Activated T-cell treated with anti-CD3 and anti-CD28 coated beads, Interleukin-2, amount 50 U/mL, for 72 hours (primary cell): ENCODE results near the gene COX4I1. TPM values are rescaled to one million over a fixed set of nuclear protein-coding genes. Genes with fewer than 3 reads are reported as not detected.

Experiments
- ATAC-seq, 2 donors: fragments of 150-1000 bp; cut with Tn5 transposase; replicated peaks in 1 of 2; 2 replicates each; pipeline ENCODE4 v1.10.0; 2021; ENCODE audit warnings: moderate library complexity in 2 of 2, mild to moderate bottlenecking in 1 of 2
- DNase-seq, 2 donors: peaks; one replicate each; pipeline ENCODE4 v3.0.0; 2021 to 2022; ENCODE audit warnings: mixed read lengths in 1 of 2
- H3K27ac Mint-ChIP-seq: one replicate; pipeline ENCODE4 v1.8.0; 2022; ENCODE audit warnings: mild to moderate bottlenecking, moderate library complexity, mixed read lengths
- H3K27me3 Mint-ChIP-seq: one replicate; pipeline ENCODE4 v1.8.0; 2022; ENCODE audit warnings: low read depth, mixed read lengths
- H3K36me3 Mint-ChIP-seq, 2 donors: one replicate each; pipeline ENCODE4 v1.8.0; 2022; ENCODE audit warnings: mixed read lengths in 2 of 2, mild to moderate bottlenecking in 1 of 2; ENCODE audit not compliant: insufficient read depth in 2 of 2
- H3K4me1 Mint-ChIP-seq: one replicate; pipeline ENCODE4 v1.8.0; 2022; ENCODE audit warnings: low read depth, mixed read lengths
- H3K4me3 Mint-ChIP-seq, 2 donors: one replicate each; pipeline ENCODE4 v1.8.0; 2022; ENCODE audit warnings: mild to moderate bottlenecking in 2 of 2, mixed read lengths in 2 of 2, moderate library complexity in 2 of 2
- H3K9me3 Mint-ChIP-seq, 2 donors: one replicate each; pipeline ENCODE4 v1.8.0; 2022; ENCODE audit warnings: mixed read lengths in 2 of 2
- total RNA-seq, 2 donors: library from RNA; stranded (reverse); gene quantifications; one replicate each; pipeline ENCODE4 v1.2.3, GENCODE V29; 2022

Gene COX4I1
- total RNA-seq, 2 donors from 2014 or later = 627 to 635 TPM

GRCh38 chr16:85844786-85845185 lies 45.3 kb downstream of the COX4I1 start:
- H3K27me3 Mint-ChIP-seq = peaks cover 26% of the 10 kb centered on the region
- no peak overlapping the region for H3K27ac Mint-ChIP-seq
- no peaks in the 10 kb centered on the region for H3K9me3 Mint-ChIP-seq
- no peak for ATAC-seq
- H3K36me3 Mint-ChIP-seq = no peaks in the 10 kb centered on the region
- no peak for DNase-seq
- peaks cover 6% of the 10 kb centered on the region for H3K4me1 Mint-ChIP-seq
- H3K4me3 Mint-ChIP-seq = no peak overlapping the region

DNA sequence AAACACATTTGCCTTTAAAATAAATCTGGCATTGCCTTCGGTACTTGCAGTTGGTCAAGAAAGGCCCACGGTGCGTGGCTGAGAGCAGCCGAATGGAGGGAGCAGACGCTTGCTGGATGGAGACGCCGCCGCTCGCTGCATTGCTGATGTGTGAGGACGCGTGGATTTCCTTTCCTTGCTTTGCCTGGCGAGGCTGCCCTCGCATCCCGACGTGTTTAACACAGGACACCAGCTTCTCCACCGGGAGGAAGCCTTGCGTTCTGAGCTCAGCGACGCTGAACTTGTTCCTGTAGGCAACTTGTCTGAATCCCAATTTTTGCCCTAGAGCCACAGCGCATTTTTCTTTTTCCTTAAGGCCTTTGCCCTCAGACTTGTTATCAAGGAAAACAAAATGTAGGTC lies 45.8 kb downstream of the COX4I1 start:
- H3K27ac Mint-ChIP-seq = no peak overlapping the region
- H3K4me3 Mint-ChIP-seq = no peak overlapping the region

GRCh38 chr16:85846461-85846860 lies 47.0 kb downstream of the COX4I1 start:
- H3K4me3 Mint-ChIP-seq = no peak overlapping the region
- H3K4me1 Mint-ChIP-seq = peaks cover 6% of the 10 kb centered on the region
- peaks cover 25% of the 10 kb centered on the region for H3K27me3 Mint-ChIP-seq
- no peak for DNase-seq
- no peak overlapping the region for H3K27ac Mint-ChIP-seq
- no peaks in the 10 kb centered on the region for H3K9me3 Mint-ChIP-seq
- no peak for ATAC-seq
- no peaks in the 10 kb centered on the region for H3K36me3 Mint-ChIP-seq

More for the DNA sequence above, 45.8 kb downstream of the COX4I1 start:
- H3K4me1 Mint-ChIP-seq = peaks cover 6% of the 10 kb centered on the region
- no peaks in the 10 kb centered on the region for H3K36me3 Mint-ChIP-seq
- DNase-seq (no peak), ATAC-seq (no peak)
- no peaks in the 10 kb centered on the region for H3K9me3 Mint-ChIP-seq
- H3K27me3 Mint-ChIP-seq = peaks cover 23% of the 10 kb centered on the region

GRCh38 chr16:85847036-85847435 lies 47.5 kb downstream of the COX4I1 start:
- H3K4me1 Mint-ChIP-seq = peaks cover 6% of the 10 kb centered on the region
- H3K9me3 Mint-ChIP-seq = no peaks in the 10 kb centered on the region
- H3K36me3 Mint-ChIP-seq = no peaks in the 10 kb centered on the region
- ATAC-seq (no peak), DNase-seq (no peak)
- peaks cover 30% of the 10 kb centered on the region for H3K27me3 Mint-ChIP-seq
- H3K27ac Mint-ChIP-seq = no peak overlapping the region
- H3K4me3 Mint-ChIP-seq = no peak overlapping the region

DNA sequence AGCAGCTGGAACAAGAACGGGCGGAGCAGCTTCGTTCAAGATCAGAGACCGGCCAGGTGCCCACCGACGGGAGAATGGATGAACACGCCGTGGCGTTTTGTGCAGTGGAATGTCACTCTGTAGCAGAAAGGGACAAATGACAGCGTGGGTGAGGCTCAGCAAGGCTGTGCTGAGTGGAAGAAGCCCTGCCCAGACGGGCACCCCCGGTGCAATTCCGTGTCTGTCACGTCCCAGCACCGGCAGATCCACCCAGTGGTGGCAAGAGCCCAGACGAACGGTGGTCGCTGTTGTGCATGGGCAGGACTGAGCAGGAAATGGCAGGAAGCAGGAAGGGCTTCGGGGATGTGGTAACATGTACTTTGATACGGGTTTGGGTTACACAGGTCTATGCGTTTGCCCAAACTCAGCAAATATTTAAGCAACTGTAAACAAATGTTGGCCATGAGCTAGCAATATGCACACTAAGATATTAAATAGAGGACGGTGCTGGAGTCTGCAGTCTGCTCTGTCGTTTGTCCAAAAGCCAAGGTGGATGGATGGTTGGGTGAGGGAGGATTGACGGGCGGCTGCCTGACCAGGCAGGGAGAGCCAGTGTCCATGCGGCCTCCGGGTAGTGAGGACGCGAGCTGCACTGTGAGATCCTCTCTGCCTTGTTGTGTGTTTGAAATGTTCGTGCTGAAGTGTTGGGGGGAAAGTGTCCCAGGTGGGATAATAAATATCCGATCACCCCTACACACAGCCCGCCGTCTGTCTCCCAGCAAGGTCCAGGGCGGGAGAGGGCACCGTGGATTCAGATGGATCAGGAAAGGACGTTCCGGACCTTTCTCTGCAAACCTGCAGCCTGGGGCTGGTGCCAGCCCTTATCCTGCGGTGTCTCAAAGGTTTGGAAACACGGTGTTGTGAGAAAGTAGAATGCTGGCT lies 48.4 kb downstream of the COX4I1 start:
- Mint-ChIP-seq H3K36me3 (no peaks in the 10 kb centered on the region), H3K9me3 (no peaks in the 10 kb centered on the region), H3K27me3 (peaks cover 30% of the 10 kb centered on the region), H3K4me3 (no peak overlapping the region), H3K27ac (no peak overlapping the region), H3K4me1 (peaks cover 6% of the 10 kb centered on the region)
- DNase-seq (no peak), ATAC-seq (no peak)

DNA sequence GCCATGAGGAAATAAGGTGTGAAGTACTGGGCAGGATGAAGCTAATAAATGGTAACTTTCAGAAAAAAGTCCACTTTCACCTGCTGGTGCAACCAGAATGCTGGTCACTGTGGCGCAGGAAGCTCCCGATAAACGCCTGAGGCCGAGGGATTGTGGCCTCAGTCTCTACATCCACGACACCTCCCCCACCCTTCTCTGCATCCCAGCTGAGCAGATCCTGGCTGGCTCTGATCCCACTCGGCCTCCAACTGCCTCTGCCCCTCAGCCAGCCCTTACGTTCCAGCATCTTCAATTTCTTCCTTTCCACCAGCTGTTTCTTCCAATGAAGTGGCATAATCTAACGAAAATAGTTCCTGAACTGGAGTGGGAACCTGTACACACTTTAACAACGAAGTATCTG lies 49.5 kb downstream of the COX4I1 start:
- Mint-ChIP-seq H3K27me3 (peaks cover 30% of the 10 kb centered on the region), H3K36me3 (no peaks in the 10 kb centered on the region), H3K27ac (no peak overlapping the region), H3K4me3 (no peak overlapping the region), H3K9me3 (no peaks in the 10 kb centered on the region), H3K4me1 (peaks cover 6% of the 10 kb centered on the region)
- ATAC-seq (no peak), DNase-seq (no peak)

DNA sequence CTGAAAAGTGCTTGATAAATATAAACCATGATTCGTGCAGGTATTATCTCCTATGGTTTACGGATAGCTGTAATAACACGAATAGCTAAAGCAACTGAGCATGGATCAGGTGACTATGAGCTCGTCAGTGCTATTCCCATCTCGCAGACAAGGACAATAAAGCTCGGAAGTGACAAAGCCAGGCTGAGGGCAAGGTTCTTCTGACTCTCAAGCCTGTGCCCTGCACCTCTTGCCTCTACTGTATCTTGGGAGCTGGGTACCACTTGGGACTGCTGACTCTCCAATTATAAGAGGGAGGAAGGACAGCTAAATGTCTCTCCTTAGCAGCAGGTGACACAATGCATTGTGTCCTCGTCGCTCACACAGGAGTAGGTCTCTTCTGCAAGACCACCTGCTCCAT lies 49.9 kb downstream of the COX4I1 start:
- Mint-ChIP-seq H3K4me1 (peaks cover 6% of the 10 kb centered on the region), H3K27me3 (peaks cover 30% of the 10 kb centered on the region), H3K36me3 (no peaks in the 10 kb centered on the region)

GRCh38 chr16:85850344-85850880 lies 50.9 kb downstream of the COX4I1 start:
- Mint-ChIP-seq H3K27ac (no peak overlapping the region), H3K4me1 (no peaks in the 10 kb centered on the region), H3K27me3 (peaks cover 21% of the 10 kb centered on the region)

More for the DNA sequence above, 49.9 kb downstream of the COX4I1 start:
- H3K4me3 Mint-ChIP-seq = no peak overlapping the region
- no peak for ATAC-seq
- no peaks in the 10 kb centered on the region for H3K9me3 Mint-ChIP-seq
- H3K27ac Mint-ChIP-seq = no peak overlapping the region
- DNase-seq = no peak

GRCh38 chr16:85851034-85851785 lies 51.7 kb downstream of the COX4I1 start:
- Mint-ChIP-seq H3K27me3 (peaks cover 21% of the 10 kb centered on the region), H3K9me3 (peaks cover 2 to 3% of the 10 kb centered on the region in 2 donors), H3K4me3 (no peak overlapping the region), H3K27ac (no peak overlapping the region), H3K36me3 (peaks cover 0 to 3% of the 10 kb centered on the region in 2 donors), H3K4me1 (peaks cover 6% of the 10 kb centered on the region)
- ATAC-seq (no peak), DNase-seq (no peak)

More at GRCh38 chr16:85850344-85850880, 50.9 kb downstream of the COX4I1 start:
- no peaks in the 10 kb centered on the region for H3K36me3 Mint-ChIP-seq
- ATAC-seq (no peak), DNase-seq (no peak)
- no peaks in the 10 kb centered on the region for H3K9me3 Mint-ChIP-seq
- H3K4me3 Mint-ChIP-seq = no peak overlapping the region

DNA sequence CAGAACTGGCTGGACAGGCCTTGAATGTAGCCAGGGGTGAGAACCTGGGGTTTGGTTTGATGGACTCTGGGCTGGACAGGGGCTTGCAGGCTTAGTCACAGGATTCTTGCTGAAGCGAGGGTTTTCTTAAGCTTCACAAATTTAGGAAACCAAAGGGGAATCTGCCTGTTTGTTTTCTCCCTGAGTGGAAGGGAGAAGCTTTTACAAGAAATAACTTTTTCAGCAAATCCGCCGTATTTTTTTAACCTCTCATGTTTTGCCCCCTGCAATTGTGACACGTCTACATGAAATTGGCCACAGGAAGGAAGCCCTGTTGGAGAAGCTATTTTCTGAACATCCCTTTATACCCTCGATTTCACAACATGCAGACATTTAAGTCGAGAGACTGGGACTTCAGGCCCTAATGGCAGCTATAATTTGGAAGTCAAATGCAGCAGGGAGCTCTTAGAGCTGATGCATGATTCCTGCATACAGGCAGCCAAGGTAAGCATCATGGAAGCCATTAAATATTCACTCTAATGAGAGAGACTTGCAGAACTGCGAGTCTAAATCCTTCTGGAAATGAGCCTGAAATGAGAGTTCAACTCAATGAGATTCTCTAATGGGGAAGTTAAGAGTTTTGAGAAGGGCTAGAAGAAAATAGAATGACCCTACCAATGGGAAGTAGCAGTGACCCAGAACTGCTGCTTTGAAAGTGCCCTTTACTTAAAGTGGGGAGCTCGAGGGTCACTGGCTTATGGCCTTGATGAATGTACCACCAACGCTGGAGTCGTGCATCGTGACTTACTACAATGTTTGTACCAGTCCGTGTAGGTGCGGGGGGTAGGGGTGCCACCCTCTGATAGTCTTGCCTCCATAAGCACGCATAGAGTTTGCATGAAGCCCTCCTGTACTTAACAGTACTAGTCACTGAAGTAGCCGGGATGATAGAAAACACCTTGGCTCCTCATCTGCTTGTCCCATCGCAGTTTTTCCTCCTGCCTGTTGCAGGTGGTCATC lies 54.4 kb downstream of the COX4I1 start:
- Mint-ChIP-seq H3K9me3 (peaks cover 2 to 3% of the 10 kb centered on the region in 2 donors), H3K27me3 (peaks cover 13% of the 10 kb centered on the region), H3K27ac (no peak overlapping the region), H3K36me3 (peaks cover 0 to 3% of the 10 kb centered on the region in 2 donors), H3K4me3 (no peak overlapping the region), H3K4me1 (peaks cover 13% of the 10 kb centered on the region)
- DNase-seq (no peak), ATAC-seq (no peak)

DNA sequence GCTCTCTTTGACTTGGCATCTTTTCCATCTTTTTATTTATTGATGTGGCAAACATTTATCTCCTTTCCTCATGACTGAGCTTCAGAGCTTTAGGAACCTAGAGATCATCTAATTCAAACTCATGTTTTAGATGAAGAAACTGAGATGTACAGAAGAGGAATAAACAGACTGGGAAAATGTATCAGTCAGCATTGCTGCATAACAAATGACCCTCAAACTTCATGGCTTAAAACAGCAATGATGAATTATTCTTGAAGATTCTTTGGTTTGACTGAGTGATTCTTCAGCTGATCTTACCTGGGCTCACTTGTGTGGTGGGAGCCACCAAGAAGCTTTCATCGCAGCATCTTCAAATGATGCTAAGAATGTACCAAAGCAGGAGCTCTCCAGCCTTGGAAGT lies 55.4 kb downstream of the COX4I1 start:
- Mint-ChIP-seq H3K9me3 (peaks cover 2 to 3% of the 10 kb centered on the region in 2 donors), H3K27ac (no peak overlapping the region)

DNA sequence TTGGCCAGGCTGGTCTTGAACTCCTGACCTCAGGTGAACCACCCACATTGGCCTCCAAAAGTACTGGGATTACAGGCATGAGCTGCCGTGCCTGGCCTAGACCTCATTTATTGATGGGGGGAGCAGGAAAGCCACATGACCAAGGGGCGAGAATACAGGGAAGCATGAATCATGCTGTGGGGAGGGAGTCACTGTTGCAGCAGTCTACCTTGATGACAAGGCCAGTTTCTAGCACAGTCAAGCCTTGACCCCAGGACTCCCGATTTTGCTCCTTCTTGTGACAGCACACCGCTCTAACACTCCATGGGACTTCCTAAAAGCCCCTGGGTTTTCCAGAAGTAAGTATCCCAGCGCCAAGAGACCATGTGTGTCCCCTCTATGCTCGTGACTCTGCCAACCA lies 56.6 kb downstream of the COX4I1 start:
- H3K9me3 Mint-ChIP-seq = peaks cover 2 to 3% of the 10 kb centered on the region in 2 donors

More for the DNA sequence above, 55.4 kb downstream of the COX4I1 start:
- ATAC-seq (no peak), DNase-seq (no peak)
- Mint-ChIP-seq H3K36me3 (peaks cover 0 to 3% of the 10 kb centered on the region in 2 donors), H3K27me3 (peaks cover 19% of the 10 kb centered on the region), H3K4me1 (peaks cover 23% of the 10 kb centered on the region), H3K4me3 (no peak overlapping the region)

More for the DNA sequence above, 56.6 kb downstream of the COX4I1 start:
- peaks cover 31% of the 10 kb centered on the region for H3K4me1 Mint-ChIP-seq
- peaks cover 0 to 3% of the 10 kb centered on the region in 2 donors for H3K36me3 Mint-ChIP-seq
- DNase-seq (no peak), ATAC-seq (peak in 1 of 2 donors; percentile 38)
- no peak overlapping the region for H3K4me3 Mint-ChIP-seq
- H3K27me3 Mint-ChIP-seq = peaks cover 19% of the 10 kb centered on the region
- H3K27ac Mint-ChIP-seq = no peak overlapping the region
